Hepatocyte (in vitro differentiated cells): ENCODE measurements around the gene ANO7. TPM values are rescaled to one million over a fixed set of nuclear protein-coding genes. Genes with fewer than 3 reads are reported as not detected.

ENCODE experiments used
- DNase-seq: peaks from one replicate; pipeline ENCODE4 v3.0.0-alpha.2; 2016; ENCODE audit warnings: low spot score
- H2AFZ ChIP-seq: fragments of 200-600 bp; sonication (generic); 2 replicates; pipeline ENCODE4 v1.6.0; 2016; ENCODE audit warnings: antibody characterized with exemption, mild to moderate bottlenecking
- H3K27ac ChIP-seq: fragments of 200-600 bp; sonication (generic); 2 replicates; pipeline ENCODE4 v1.5.1; 2016; ENCODE audit warnings: mild to moderate bottlenecking
- H3K27me3 ChIP-seq: fragments of 200-600 bp; sonication (generic); 2 replicates; pipeline ENCODE4 v1.6.1; 2016
- H3K36me3 ChIP-seq: fragments of 200-600 bp; sonication (generic); replicated peaks from 2 replicates; pipeline ENCODE4 v1.5.1; 2016; ENCODE audit warnings: low read depth; ENCODE audit not compliant: insufficient read depth
- H3K4me1 ChIP-seq: fragments of 200-600 bp; sonication (generic); 2 replicates; pipeline ENCODE4 v1.5.1; 2016; ENCODE audit warnings: mild to moderate bottlenecking, moderate library complexity; ENCODE audit not compliant: insufficient read depth
- H3K4me2 ChIP-seq: fragments of 200-600 bp; sonication (generic); 2 replicates; pipeline ENCODE4 v1.6.0; 2016
- H3K4me3 ChIP-seq: fragments of 200-600 bp; sonication (generic); 2 replicates; pipeline ENCODE4 v1.5.1; 2016; ENCODE audit warnings: mild to moderate bottlenecking
- H3K79me2 ChIP-seq: fragments of 200-600 bp; sonication (generic); 2 replicates; pipeline ENCODE4 v1.6.0; 2017; ENCODE audit warnings: mild to moderate bottlenecking
- H3K9me2 ChIP-seq: fragments of 200-600 bp; sonication (generic); replicated peaks from 2 replicates; pipeline ENCODE4 v1.6.0; 2017; ENCODE audit warnings: mild to moderate bottlenecking; ENCODE audit not compliant: insufficient read depth
- H3K9me3 ChIP-seq: fragments of 200-600 bp; sonication (generic); 2 replicates; pipeline ENCODE4 v1.5.1; 2016; ENCODE audit warnings: low read depth, mild to moderate bottlenecking
- H4K20me1 ChIP-seq: fragments of 200-600 bp; sonication (generic); 2 replicates; pipeline ENCODE4 v1.6.0; 2016; ENCODE audit warnings: mild to moderate bottlenecking; ENCODE audit not compliant: insufficient read depth, poor library complexity, severe bottlenecking
- EZH2 ChIP-seq: fragments of 200-600 bp; sonication (generic); IDR thresholded peaks from 2 replicates; pipeline ENCODE4 v1.6.1; 2016; ENCODE audit warnings: antibody characterized with exemption, mild to moderate bottlenecking, borderline replicate concordance
- EZH2phosphoT487 ChIP-seq: fragments of 200-600 bp; sonication (generic); IDR thresholded peaks from one replicate; pipeline ENCODE4 v1.6.1; 2018; ENCODE audit warnings: antibody characterized with exemption, mild to moderate bottlenecking, low read depth, moderate library complexity; ENCODE audit not compliant: unreplicated experiment, severe bottlenecking
- WGBS: methylation state at CpG from one replicate; pipeline ENCODE4 v1.1.6; 2016; ENCODE audit warnings: low lambda C conversion rate; ENCODE audit errors: missing lambda C conversion rate; 5-methylcytosine and 5-hydroxymethylcytosine counted together
- polyA plus RNA-seq: library from polyadenylated mRNA; unstranded; fragments of >200 nt; fragmentation: Nextera tagmentation; extraction: Ambion mirVana; gene quantifications from 2 replicates; pipeline ENCODE4 v1.2.1, GENCODE V29; 2016
- total RNA-seq: library from RNA; depleted of rRNA; stranded (reverse); fragments of >200 nt; gene quantifications from 2 replicates; pipeline ENCODE4 v1.2.3, GENCODE V29; 2014
- TF ChIP-seq, protein P1 (sequence below): fragments of 200-600 bp; sonication (generic); IDR thresholded peaks from 2 replicates; pipeline ENCODE4 v1.5.1; 2016; ENCODE audit warnings: antibody characterized with exemption, mild to moderate bottlenecking; ENCODE audit not compliant: poor library complexity

The ANO7 gene
- total and polyA plus RNA-seq, 2 experiments from 2014 or later = 1.00 to 1.4 TPM

DNA sequence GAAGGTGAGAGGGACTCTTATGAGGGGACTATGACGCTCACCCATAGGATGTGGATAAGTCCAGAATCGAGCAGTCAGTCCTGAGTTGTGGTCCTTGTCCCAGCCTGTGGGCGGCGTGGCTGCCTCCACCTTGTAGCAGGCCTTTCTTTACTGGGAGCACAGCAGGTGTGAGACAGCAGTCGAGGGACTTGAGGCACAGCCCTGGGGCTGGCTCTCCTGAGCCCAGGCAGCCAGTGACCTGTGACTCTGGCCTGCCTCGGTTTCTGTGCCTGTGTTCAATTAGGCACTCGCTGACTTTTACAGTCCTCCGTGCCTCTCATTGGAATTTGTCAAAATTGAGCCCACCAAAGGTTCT lies 30.0 kb upstream of the ANO7 start:
- Histone ChIP-seq H4K20me1 (no peaks in the 10 kb centered on the region), H3K27me3 (no peaks in the 10 kb centered on the region), H3K4me3 (no peak overlapping the region), H2AFZ (no peak overlapping the region), H3K4me2 (no peak overlapping the region), H3K4me1 (no peaks in the 10 kb centered on the region), H3K79me2 (no peaks in the 10 kb centered on the region), H3K9me2 (no peaks in the 10 kb centered on the region), H3K9me3 (no peaks in the 10 kb centered on the region), H3K27ac (no peak overlapping the region), H3K36me3 (no peaks in the 10 kb centered on the region)
- TF ChIP-seq EZH2 (no peak), EZH2phosphoT487 (no peak)
- TF ChIP-seq, protein P1, sequence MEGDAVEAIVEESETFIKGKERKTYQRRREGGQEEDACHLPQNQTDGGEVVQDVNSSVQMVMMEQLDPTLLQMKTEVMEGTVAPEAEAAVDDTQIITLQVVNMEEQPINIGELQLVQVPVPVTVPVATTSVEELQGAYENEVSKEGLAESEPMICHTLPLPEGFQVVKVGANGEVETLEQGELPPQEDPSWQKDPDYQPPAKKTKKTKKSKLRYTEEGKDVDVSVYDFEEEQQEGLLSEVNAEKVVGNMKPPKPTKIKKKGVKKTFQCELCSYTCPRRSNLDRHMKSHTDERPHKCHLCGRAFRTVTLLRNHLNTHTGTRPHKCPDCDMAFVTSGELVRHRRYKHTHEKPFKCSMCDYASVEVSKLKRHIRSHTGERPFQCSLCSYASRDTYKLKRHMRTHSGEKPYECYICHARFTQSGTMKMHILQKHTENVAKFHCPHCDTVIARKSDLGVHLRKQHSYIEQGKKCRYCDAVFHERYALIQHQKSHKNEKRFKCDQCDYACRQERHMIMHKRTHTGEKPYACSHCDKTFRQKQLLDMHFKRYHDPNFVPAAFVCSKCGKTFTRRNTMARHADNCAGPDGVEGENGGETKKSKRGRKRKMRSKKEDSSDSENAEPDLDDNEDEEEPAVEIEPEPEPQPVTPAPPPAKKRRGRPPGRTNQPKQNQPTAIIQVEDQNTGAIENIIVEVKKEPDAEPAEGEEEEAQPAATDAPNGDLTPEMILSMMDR = no peak
- DNase-seq = no peak
- WGBS = 94% methylated on average over 8 of the region's 8 CpGs

DNA sequence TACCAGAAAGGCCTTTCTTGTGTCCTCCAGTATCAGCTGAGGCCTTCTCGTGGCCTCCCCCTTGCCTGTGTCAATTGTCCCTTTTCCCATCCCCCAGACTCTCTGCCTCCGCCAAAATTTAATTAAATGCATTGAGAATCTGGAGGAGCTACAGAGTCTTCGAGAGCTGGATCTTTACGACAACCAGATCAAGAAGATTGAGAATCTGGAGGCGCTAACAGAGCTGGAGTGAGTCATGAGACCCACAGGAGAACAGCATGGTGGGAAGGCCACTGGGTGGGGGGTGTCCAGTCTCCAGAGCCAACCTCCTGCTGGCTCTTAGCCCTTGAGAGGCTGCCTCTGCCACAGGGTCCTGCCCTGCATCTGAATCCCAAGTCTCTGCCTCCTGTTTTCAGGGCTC lies 29.4 kb upstream of the ANO7 start:
- H3K4me1 ChIP-seq = no peaks in the 10 kb centered on the region
- H3K4me2 ChIP-seq = no peak overlapping the region
- H3K9me2 ChIP-seq = no peaks in the 10 kb centered on the region
- no peaks in the 10 kb centered on the region for H3K27me3 ChIP-seq
- H3K4me3 ChIP-seq = no peak overlapping the region
- no peaks in the 10 kb centered on the region for H3K79me2 ChIP-seq
- no peaks in the 10 kb centered on the region for H3K9me3 ChIP-seq
- no peak overlapping the region for H2AFZ ChIP-seq
- TF ChIP-seq EZH2phosphoT487 = no peak
- TF ChIP-seq, protein P1 = no peak
- no peak for TF ChIP-seq EZH2
- DNase-seq = no peak
- 92% methylated on average over 5 of the region's 5 CpGs for WGBS
- H3K27ac ChIP-seq = no peak overlapping the region
- H4K20me1 ChIP-seq = no peaks in the 10 kb centered on the region
- H3K36me3 ChIP-seq = no peaks in the 10 kb centered on the region

DNA sequence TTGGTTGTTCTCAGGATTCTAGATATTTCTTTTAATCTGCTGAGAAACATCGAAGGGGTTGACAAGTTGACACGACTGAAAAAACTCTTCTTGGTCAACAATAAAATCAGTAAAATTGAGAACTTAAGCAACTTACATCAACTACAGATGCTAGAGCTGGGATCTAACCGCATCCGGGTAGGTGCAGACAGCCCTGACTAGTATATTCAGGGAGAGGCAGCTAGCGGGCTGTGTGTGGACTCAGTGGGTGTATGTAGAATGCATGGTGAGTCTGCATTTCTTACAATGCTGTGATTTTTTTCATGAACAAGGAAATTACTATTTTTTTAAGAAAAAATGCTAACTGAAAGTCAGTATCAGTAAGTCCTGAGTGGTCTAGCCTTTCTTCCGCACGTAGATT lies 28.2 kb upstream of the ANO7 start:
- H2AFZ ChIP-seq = no peak overlapping the region

More for the DNA sequence above, 28.2 kb upstream of the ANO7 start:
- Histone ChIP-seq H3K27ac (no peak overlapping the region), H3K79me2 (no peaks in the 10 kb centered on the region), H4K20me1 (no peaks in the 10 kb centered on the region), H3K27me3 (no peaks in the 10 kb centered on the region), H3K4me2 (no peak overlapping the region), H3K36me3 (no peaks in the 10 kb centered on the region), H3K9me3 (no peaks in the 10 kb centered on the region), H3K4me3 (no peak overlapping the region), H3K4me1 (no peaks in the 10 kb centered on the region), H3K9me2 (no peaks in the 10 kb centered on the region)
- WGBS = 96% methylated on average over 7 of the region's 7 CpGs
- no peak for TF ChIP-seq EZH2
- TF ChIP-seq EZH2phosphoT487 = no peak
- TF ChIP-seq, protein P1 = no peak
- no peak for DNase-seq
